Thyroid gland (tissue), 4 donors: ENCODE results near the gene SCN3A.

Experiments
- POLR2A ChIP-seq, 2 donors: fragments of 450-650 bp; IDR thresholded peaks; one replicate each; pipeline ENCODE4 v1.6.1; 2017; ENCODE audit warnings: antibody characterized with exemption in 2 of 2, mild to moderate bottlenecking in 2 of 2, moderate library complexity in 1 of 2
- TF ChIP-seq, protein P1 (sequence below), 6 experiments: fragments of 200-600 bp in 3 of 6; fragments of 450-650 bp in 3 of 6; sonication (generic) in 3 of 6; IDR thresholded peaks; one replicate each; pipeline ENCODE4 v1.5.1; 2016 to 2019; ENCODE audit warnings: antibody characterized with exemption in 6 of 6, mild to moderate bottlenecking in 2 of 6, inconsistent platforms in 1 of 6, moderate library complexity in 1 of 6

- TF ChIP-seq, protein P1, sequence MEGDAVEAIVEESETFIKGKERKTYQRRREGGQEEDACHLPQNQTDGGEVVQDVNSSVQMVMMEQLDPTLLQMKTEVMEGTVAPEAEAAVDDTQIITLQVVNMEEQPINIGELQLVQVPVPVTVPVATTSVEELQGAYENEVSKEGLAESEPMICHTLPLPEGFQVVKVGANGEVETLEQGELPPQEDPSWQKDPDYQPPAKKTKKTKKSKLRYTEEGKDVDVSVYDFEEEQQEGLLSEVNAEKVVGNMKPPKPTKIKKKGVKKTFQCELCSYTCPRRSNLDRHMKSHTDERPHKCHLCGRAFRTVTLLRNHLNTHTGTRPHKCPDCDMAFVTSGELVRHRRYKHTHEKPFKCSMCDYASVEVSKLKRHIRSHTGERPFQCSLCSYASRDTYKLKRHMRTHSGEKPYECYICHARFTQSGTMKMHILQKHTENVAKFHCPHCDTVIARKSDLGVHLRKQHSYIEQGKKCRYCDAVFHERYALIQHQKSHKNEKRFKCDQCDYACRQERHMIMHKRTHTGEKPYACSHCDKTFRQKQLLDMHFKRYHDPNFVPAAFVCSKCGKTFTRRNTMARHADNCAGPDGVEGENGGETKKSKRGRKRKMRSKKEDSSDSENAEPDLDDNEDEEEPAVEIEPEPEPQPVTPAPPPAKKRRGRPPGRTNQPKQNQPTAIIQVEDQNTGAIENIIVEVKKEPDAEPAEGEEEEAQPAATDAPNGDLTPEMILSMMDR (IDR thresholded peaks at IDR 0.05): no peak
- TF ChIP-seq POLR2A (IDR thresholded peaks at IDR 0.05): no peak
Measured at GRCh38 chr2:165219481-165219880, 15.6 kb upstream of the SCN3A start.
